HG03469 (cell line): ENCODE results near the gene PAIP1.
A peak's percentile ranks its signal among the peaks of the same experiment; 100 is the strongest.
"Not testable (repeated sequence)": the region's sequence is repeated elsewhere in the genome, so short reads cannot be mapped to it uniquely, and the experiment has no call there.

Source experiments
- ATAC-seq: cut with Tn5 transposase; IDR thresholded peaks from one replicate; pipeline ENCODE4 v1.9.1; 2021; ENCODE audit warnings: mild to moderate bottlenecking, moderate library complexity, moderate number of reproducible peaks; ENCODE audit not compliant: unreplicated experiment

The PAIP1 gene

GRCh38 chr5:43556857-43557542 lies at the start of gene PAIP1:
Gene PAIP1, minus strand, starts transcription at chr5:43557077. Its CDS starts 231 bp downstream, at chr5:43556846.
- peak; percentile 85 for ATAC-seq

DNA sequence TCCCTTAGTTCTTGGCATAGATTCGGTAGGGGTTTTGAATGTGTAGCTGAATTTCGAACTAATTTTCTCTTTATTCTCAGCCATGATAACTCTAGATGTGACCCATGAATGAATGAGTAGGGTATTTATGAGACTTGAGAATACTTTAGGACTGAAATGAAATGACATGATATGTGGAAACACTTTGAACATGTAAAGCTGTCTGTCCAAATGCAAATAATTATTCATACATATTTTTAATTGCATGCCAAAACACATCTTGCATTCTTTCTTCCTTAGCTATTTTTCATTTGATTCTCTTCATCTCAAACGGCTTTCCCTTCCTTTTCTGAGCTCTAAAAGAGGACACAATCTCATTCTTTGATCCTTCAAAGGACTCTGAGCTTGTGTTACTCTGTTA lies 49.5 kb upstream of the PAIP1 start:
- ATAC-seq: no peak

GRCh38 chr5:43604699-43605098 lies 47.8 kb upstream of the PAIP1 start:
- no peak for ATAC-seq

DNA sequence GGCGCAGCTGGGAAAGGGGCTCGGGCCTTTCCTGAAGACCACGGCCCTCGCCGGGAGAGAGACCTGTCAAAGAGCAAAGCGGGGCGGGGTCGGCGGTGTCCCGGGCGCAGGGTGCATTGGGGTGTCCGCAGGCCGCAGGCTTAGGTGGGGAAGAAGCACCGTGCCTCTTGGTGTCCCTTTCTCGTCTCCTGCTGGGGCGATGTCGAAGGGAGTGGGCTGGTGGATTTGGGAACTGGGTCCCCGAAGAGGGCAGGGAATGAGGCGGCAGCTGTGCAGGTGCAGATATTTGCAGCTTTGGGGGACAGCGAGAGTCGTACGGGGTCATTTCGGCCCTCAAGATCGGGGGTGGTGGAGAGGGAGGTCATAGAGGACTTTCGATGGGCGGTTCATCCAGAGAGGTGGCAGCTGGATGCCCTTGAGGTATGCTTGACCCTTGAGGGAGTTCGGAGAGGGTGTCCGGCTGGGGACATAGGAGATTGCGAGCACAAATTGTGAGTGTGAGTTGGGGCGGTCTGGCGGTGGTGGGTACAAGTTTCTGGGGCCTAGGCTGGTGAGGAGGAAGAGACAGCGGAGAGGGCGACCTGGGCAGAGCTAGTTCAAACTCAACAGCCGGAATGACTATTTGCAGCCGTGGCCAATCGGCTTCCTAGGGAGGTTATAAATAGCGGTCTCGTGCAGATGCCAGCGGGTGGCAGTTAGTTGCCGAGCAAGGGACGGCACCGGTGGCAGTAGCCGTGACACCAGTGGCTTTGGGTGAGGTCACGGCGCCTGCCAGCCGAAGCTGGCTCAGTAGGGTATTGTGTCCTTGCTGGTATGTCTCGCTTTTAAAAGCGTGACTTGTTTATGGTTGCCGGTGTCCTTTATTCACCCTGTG lies 46.7 kb upstream of the PAIP1 start:
- ATAC-seq: peak; percentile 42

DNA sequence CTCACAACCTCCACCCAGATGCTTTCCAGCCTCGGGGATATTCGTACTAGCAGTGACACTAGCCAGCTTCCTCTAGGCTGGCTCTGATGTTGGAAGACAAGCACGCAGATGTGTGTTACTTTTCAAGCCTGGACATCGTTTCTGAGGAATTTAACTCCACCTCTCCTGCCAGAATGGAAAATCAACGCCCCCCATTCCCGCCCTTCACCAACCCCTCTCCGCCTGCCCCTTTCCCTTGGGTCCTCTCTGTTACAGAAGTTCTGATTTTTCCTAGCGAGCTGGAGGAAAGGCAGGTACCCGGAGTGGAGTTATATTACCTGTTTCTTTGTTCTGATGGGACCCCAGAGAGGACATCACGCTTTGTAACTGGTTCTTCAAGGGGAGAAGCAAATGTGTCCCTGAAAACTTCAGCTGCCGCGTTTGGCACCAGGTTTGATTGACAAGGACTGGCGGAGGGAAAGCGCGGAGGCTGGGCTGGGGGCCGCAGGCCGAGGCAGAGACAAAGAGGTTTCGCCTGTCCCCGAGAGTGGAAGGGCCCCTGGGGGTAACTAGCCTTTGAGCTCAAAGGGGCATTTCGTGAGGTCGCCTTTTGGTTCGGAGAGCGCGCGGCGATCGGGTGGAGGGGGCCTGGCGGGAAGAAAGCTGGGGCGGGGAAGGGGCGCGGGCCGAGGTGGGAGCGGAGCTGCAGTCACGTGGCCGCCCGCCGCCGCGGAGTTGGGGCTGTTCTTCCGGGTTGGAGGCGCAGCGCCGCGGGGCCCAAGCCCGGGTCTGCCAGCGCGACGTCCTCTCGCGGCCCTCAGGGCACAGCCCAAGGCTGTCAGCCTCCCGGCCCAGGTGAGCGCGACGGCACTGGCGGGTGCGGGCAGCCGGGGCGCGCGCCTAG lies 45.8 kb upstream of the PAIP1 start, which contains the start of gene NNT:
NNT (plus strand) TSS at position 720 of the 883 bp plus-strand sequence. CDS start 6,016 bp downstream, outside the sequence.
- ATAC-seq: peak; percentile 57

DNA sequence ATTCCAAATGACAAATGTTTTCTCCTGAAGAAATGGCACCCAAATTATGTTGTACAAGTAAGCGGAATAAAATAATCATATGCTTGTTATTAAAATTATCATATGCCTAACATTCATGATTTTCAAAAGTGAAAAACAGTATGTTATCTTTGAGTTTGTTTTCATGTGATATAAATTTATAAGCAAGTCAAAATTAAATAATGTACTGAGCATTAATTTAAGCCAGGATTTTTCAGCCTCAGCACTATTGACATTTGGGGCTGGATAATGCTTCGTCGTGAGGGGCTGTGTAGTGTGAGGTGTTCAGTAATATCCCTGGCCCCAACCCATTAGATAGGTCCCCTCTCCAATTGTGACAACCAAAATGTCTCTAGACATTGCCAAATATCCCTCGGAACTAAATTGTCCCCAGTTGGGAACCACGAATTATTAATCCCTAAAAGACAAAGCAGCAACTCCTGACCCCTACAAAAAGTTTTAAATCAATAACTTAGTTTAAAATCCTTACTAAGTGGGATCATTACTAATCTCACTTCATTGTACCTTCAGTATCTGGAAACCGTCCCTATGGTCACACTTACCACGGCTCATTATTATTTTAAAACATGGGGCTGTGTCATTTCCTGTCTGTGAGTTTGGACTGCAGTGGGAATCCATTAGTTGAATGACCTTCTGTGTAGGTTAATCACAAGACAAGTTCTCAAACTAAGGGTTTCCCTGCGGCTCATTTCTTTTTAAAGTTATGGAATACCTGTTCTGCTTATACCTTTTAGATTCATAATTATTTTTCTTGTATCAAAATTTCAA lies 44.8 kb upstream of the PAIP1 start:
- no peak for ATAC-seq

- not testable (repeated sequence) for ATAC-seq
These were observed 42.0 kb upstream of the PAIP1 start for GRCh38 chr5:43598927-43599326.

DNA sequence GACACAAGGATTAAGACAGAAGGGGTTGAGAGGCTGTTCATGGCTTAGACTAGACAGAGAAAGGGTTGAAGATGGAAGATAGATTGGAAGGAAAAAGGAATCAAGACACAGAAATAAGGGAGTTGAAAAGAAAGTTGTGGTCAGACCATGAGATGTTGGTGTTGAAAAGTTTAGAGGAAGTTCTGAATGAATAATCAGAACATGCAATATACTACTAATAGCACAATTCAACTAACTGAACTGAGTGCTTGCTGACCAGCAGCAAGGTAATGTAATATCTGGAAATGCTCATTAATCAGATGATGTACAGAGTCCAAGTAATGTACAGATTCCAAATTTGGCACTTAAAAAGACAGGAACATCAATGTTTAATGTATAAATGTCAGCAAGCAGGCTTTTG lies 35.5 kb upstream of the PAIP1 start:
- no peak for ATAC-seq

GRCh38 chr5:43590700-43591099 lies 33.8 kb upstream of the PAIP1 start:
- ATAC-seq: no peak

- ATAC-seq: no peak
These were observed 32.4 kb upstream of the PAIP1 start for GRCh38 chr5:43589310-43589709.

DNA sequence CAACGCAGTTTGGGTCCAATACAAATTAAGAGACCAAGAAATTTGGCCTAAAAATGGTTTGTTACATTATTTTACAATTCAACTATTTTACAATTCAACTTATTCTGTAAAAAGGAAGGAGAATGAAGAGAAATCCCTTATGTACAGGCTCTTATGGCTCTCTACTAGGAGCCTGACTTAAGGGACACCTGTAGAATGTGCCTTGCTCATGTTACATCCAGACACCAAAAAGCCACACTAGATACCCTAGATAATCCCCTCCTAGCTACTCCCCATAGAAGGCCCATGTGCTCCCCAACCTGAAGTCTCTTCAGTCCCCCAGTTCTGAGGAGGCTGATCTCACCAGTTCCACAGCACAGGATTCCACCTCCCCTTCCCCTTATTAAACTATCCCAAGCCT lies 32.0 kb upstream of the PAIP1 start:
- ATAC-seq: no peak

GRCh38 chr5:43584166-43584699 lies 27.4 kb upstream of the PAIP1 start:
- no peak for ATAC-seq

DNA sequence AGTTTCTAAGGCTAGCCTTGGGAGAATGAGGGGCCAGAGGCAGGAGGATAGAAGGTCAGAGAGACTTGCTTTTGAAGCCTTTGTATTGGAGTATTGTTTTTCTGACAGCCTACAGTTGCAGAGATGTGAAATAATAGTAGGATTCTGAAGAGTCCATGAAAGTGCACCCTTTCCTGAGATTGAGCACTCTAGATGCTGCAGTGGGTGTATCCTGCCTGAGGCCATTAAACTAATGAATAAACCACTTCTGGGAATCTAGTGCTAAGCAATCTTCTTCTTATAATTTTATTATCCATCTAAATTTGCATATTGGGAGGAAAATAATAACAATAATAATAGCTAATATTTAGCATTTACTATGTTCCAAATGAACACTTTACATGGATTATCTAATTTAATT lies 26.8 kb upstream of the PAIP1 start:
- no peak for ATAC-seq

- ATAC-seq: no peak
These were observed 25.5 kb upstream of the PAIP1 start for GRCh38 chr5:43582082-43583005.

DNA sequence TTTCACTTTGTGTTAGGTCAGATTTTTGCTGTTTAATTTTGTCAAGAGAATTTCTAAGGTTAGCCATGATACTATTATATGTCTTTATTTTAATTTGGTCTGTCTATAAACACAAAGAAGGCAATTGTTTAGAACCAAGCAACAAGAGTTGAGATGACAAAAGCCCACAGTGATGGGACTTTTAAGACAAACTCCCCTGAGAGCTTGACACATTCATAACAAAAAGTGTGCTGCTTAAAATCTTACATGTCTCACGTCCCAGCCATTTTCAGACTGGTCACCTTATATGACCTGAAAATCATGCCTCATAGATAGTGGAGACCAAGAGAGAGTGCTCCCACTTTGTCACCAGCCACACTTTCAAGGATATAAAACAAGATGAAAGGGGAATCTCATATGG lies 24.5 kb upstream of the PAIP1 start:
- no peak for ATAC-seq

DNA sequence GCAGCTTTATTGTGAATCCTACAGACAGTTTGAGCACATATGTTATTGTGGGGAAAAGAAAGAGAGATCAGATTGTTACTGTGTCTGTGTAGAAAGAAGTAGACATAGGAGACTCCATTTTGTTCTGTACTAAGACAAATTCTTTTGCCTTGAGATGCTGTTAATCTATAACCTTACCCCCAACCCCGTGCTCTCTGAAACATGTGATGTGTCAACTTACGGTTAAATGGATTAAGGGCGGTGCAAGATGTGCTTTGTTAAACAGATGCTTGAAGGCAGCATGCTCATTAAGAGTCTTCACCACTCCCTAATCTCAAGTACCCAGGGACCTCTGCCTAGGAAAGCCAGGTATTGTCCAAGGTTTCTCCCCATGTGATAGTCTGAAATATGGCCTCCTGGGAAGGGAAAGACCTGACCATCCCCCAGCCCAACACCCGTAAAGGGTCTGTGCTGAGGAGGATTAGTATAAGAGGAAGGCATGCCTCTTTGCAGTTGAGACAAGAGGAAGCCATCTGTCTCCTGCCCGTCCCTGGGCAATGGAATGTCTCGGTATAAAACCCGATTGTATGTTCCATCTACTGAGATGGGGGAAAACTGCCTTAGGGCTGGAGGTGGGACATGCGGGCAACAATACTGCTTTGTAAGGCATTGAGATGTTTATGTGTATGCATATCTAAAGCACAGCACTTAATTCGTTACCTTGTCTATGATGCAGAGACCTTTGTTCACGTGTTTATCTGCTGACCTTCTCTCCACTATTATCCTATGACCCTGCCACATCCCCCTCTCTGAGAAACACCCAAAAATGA lies 23.7 kb upstream of the PAIP1 start:
- ATAC-seq: not testable (repeated sequence)

DNA sequence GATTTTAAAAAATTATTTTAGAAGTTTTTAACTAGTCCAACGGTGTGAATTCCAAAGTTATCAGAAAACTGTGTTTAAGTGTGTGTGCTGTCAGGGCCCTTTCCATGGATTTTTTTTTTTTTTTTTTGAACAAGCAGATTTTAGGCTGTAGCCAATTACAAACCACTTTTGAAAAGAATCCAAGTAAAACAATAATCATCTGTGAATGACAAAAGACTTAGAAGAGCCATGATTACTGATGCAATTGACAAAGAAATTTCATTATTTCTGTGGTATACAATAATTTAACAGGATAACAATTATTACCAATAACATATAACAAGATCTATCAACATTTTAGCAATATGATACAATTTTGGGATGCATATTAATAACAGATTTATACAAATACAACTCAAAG lies 16.2 kb upstream of the PAIP1 start:
- ATAC-seq: no peak

DNA sequence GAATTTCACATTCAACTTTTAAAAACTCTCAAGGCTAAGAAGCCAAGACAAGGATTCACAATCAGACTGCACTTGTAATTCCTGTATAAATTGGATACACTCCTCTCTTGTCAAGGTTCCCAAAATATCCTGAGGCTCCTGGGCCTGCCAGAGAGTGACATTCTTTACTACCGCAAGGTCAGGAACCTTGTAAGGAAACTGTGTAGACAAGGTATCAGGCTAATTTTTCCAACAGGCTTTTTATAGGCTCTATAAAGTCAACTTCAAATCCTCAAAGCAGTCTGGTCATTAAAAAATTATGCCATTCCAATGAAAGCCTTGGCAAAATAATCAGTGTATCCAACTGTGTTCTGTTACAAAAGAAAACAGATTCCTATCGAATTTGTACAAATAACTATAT lies 15.5 kb upstream of the PAIP1 start:
- ATAC-seq: no peak
